ENCODE data around the gene TIMP3.

GRCh38 chr22:32819120-32819519, 17.6 kb downstream of the TIMP3 start:
- TF ChIP-seq EZH2 (IDR thresholded peaks at IDR 0.05; ENCODE audit: low read length, missing control alignments) (no peak), CTCF (conservative IDR thresholded peaks at IDR 0.05 in 1 of 2, IDR thresholded peaks at IDR 0.05 in 1 of 2; ENCODE audit: low read depth in 1 of 2, low read length in 2 of 2) (no peak)
